ENCODE data around the gene UBA7.

Gene UBA7

GRCh38 chr3:49769286-49769915 is 44.4 kb downstream of the UBA7 start:
- H3K27ac ChIP-seq, result no peak overlapping the region
- TF ChIP-seq CTCF (IDR thresholded peaks at IDR 0.05) (no peak), ZFX (IDR thresholded peaks at IDR 0.05; ENCODE audit: borderline replicate concordance) (no peak)

DNA sequence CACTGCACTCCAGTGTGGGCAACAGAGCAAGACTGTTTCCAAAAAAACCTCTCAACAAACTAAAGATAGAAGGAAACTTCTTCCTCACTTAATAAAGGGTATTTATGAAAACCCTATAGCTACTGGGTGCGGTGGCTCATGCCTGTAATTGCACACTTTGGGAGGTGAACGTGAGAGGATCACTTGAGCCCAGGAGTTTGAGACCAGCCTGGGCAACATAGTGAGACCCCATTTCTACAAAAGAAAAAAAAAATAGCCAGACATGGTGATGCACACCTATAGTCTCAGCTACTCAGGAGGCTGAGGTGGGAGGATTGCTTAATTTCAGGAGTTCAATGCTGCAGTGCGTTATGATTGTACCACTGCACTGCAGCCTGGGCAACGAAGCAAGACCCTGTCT is 49.8 kb downstream of the UBA7 start:
- no peak overlapping the region for H3K27ac ChIP-seq
- TF ChIP-seq ZFX (IDR thresholded peaks at IDR 0.05; ENCODE audit: borderline replicate concordance) (no peak), CTCF (IDR thresholded peaks at IDR 0.05) (no peak)

DNA sequence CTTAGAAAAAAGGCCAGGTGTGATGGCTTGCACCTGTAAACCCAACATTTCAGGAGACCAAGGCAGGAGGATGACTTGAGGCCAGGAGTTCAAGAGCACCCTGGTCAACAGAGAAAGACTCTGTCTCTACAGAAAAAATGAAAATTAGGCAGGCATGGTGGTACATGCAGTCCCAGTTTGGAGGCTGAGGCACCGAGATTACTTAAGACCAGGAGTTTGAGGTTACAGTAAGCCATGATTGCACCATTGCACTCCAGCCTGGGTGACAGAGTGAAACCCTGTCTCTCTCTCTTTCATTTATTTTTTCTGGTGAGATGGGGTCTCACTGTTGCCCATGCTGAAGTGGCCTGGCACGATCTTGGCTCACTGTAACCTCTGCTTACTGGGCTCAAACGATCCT is 52.1 kb downstream of the UBA7 start:
- H3K27ac ChIP-seq, result no peak overlapping the region
- TF ChIP-seq CTCF (IDR thresholded peaks at IDR 0.05) (no peak), ZFX (IDR thresholded peaks at IDR 0.05; ENCODE audit: borderline replicate concordance) (no peak)

- TF ChIP-seq ZFX (IDR thresholded peaks at IDR 0.05; ENCODE audit: borderline replicate concordance) (no peak), CTCF (IDR thresholded peaks at IDR 0.05) (no peak)
- no peak overlapping the region for H3K27ac ChIP-seq
Measured at GRCh38 chr3:49759226-49759625, 54.5 kb downstream of the UBA7 start.

- no peak overlapping the region for H3K27ac ChIP-seq
- TF ChIP-seq CTCF (IDR thresholded peaks at IDR 0.05) (no peak), ZFX (IDR thresholded peaks at IDR 0.05; ENCODE audit: borderline replicate concordance) (no peak)
Measured at GRCh38 chr3:49757197-49757596, 56.6 kb downstream of the UBA7 start.

DNA sequence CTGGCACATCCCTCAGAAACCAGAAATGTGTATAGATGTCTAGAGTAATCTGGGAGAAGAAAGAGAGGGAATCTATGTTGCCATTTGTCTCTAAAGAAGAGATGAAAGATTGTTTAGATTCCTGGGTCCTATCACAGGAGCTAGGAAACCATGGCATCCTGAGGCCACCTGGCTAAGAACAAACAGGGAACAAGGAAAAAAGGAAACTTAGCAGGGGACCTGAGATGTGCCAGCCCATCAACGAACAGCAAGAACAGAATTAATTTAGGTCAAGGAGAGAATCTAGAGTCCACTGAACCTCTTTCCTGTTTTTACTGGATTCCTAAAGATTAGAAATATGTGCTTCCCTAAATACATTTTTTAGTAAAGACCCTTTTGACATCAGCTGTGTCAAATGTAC is 57.7 kb downstream of the UBA7 start:
- H3K27ac ChIP-seq, result no peak overlapping the region
- TF ChIP-seq CTCF (IDR thresholded peaks at IDR 0.05) (no peak), ZFX (IDR thresholded peaks at IDR 0.05; ENCODE audit: borderline replicate concordance) (no peak)
